ENCODE results near the gene TRIM29. TPM values are rescaled to one million over a fixed set of nuclear protein-coding genes. Genes with fewer than 3 reads are reported as not detected.

TRIM29 gene
- total and polyA plus RNA-seq, 2 of the 4 experiments (the other 2 are of a cell fraction), result not detected

GRCh38 chr11:120126620-120127019 is 11.3 kb downstream of the TRIM29 start:
- no peak overlapping the region for H2AK5ac ChIP-seq (ENCODE audit: low read depth, low read length)
- BruUV-seq (replicated peaks), result no TSS peak
- CTCF ChIA-PET, result no interaction called here

More at GRCh38 chr11:120126620-120127019, 11.3 kb downstream of the TRIM29 start:
- in situ Hi-C loops (cut with MboI; ENCODE audit: low sequenced_read_pairs), result no loop called here
- Histone ChIP-seq H3K56ac (ENCODE audit: extremely low read depth, insufficient read depth, low read length) (no peak overlapping the region), H3K23ac (ENCODE audit: low read depth, low read length) (no peak overlapping the region), H3K36me3 (ENCODE audit: control insufficient read depth, insufficient read depth, low read length) (no peaks in the 10 kb centered on the region), H3K14ac (replicated peaks; ENCODE audit: low read depth, low read length) (no peak overlapping the region), H3K4me2 (ENCODE audit: low read depth, low read length) (no peak overlapping the region), H4K20me1 (ENCODE audit: insufficient read depth, low read length) (no peaks in the 10 kb centered on the region; the same call in 1 of the 2 replicates), H3K27me3 (ENCODE audit: control insufficient read depth, insufficient read depth, low read length) (peaks cover 42% of the 10 kb centered on the region), H2BK15ac (ENCODE audit: low read depth, low read length) (no peak overlapping the region), H4K91ac (ENCODE audit: insufficient read depth, low read depth, low read length) (no peak overlapping the region), H3K4ac (ENCODE audit: low read depth, low read length) (no peak overlapping the region), H3K9me3 (ENCODE audit: control insufficient read depth, insufficient read depth, low read length) (no peaks in the 10 kb centered on the region), H2AK9ac (replicated peaks; ENCODE audit: low read depth, low read length, poor library complexity) (no peak overlapping the region), H2BK20ac (ENCODE audit: low read depth, low read length) (no peak overlapping the region), H3K4me1 (ENCODE audit: control insufficient read depth, insufficient read depth, low read length) (no peaks in the 10 kb centered on the region), H4K5ac (ENCODE audit: low read depth, low read length) (no peak overlapping the region), H3K79me1 (ENCODE audit: low read depth in 1 of 2, low read length in 2 of 2) (no peaks in the 10 kb centered on the region), H2BK120ac (ENCODE audit: low read depth, low read length) (no peak overlapping the region), H2AFZ (replicated peaks; ENCODE audit: low read length, poor library complexity) (no peak overlapping the region), H4K8ac (ENCODE audit: low read depth in 2 of 2, low read length in 2 of 2) (no peak overlapping the region), H3K18ac (ENCODE audit: low read depth, low read length) (no peak overlapping the region), H3K9ac (ENCODE audit: low read depth, low read length) (no peak overlapping the region), H3K4me3 (ENCODE audit: insufficient read depth, low read depth, low read length) (no peak overlapping the region), H3K27ac (ENCODE audit: insufficient read depth, low read length) (no peak overlapping the region), H2BK5ac (ENCODE audit: low read depth, low read length, poor library complexity, severe bottlenecking) (no peak overlapping the region), H3K9me1 (ENCODE audit: insufficient read depth, low read length) (no peaks in the 10 kb centered on the region)
- no peak for DNase-seq
- no peak for ATAC-seq (ENCODE audit: low read depth)
- WGBS, 2 experiments (ENCODE audit: extremely low coverage in 2 of 2, insufficient read length in 1 of 2), result no CpG with 5 or more reads among the region's 4 CpGs
- TF ChIP-seq CEBPB (IDR thresholded peaks at IDR 0.05; ENCODE audit: low read depth, low read length) (no peak), BHLHE40 (IDR thresholded peaks at IDR 0.05; ENCODE audit: low read depth, low read length) (no peak), SMC3 (IDR thresholded peaks at IDR 0.05; ENCODE audit: low read depth, low read length) (no peak), ELK1 (IDR thresholded peaks at IDR 0.05; ENCODE audit: borderline replicate concordance, low read depth, low read length) (no peak), RAD21 (IDR thresholded peaks at IDR 0.05; ENCODE audit: low read length) (no peak), POLR2A (IDR thresholded peaks at IDR 0.05; ENCODE audit: low read depth, low read length) (no peak), MXI1 (IDR thresholded peaks at IDR 0.05; ENCODE audit: borderline replicate concordance, low read depth, low read length) (no peak), MAZ (IDR thresholded peaks at IDR 0.05; ENCODE audit: borderline replicate concordance, low read depth, low read length) (no peak), RCOR1 (IDR thresholded peaks at IDR 0.05; ENCODE audit: insufficient replicate concordance, low read length) (no peak), RFX5 (IDR thresholded peaks at IDR 0.05; ENCODE audit: low read depth, low read length) (no peak)
- POLR2A ChIA-PET (ENCODE audit: unreplicated experiment), result no interaction called here
- intact Hi-C loops (cut with micrococcal nuclease), result no loop called here
- dilution Hi-C loops (cut with HindIII; ENCODE audit: low sequenced_read_pairs, unreplicated experiment), result no loop called here

Data from IMR-90 (cell line).